NB4 (cell line): ENCODE measurements around the gene NRL.

Source experiments
- CTCF ChIP-seq: IDR thresholded peaks from one replicate; pipeline ENCODE4 v1.5.1; 2012; ENCODE audit warnings: low read depth, low read length
- MAX ChIP-seq: IDR thresholded peaks from 2 replicates; pipeline ENCODE4 v1.6.1; 2011; ENCODE audit warnings: low read depth, low read length
- POLR2A ChIP-seq: IDR thresholded peaks from 2 replicates; pipeline ENCODE4 v1.6.1; 2011; ENCODE audit warnings: mild to moderate bottlenecking; ENCODE audit not compliant: insufficient read length; ENCODE audit errors: extremely low read depth

GRCh38 chr14:24135834-24136683, 21.3 kb upstream of the NRL start, which contains the start of gene PSME1:
- TF ChIP-seq CTCF: no peak
- TF ChIP-seq POLR2A: peak; percentile 76
- peak; percentile 33; the same call in 1 of the 2 replicates for TF ChIP-seq MAX
